IMR-90 (cell line): Measurements from ENCODE around the gene OR2H2. TPM values are rescaled to one million over a fixed set of nuclear protein-coding genes. Genes with fewer than 3 reads are reported as not detected.

Experiments
- ATAC-seq: fragments of 200-7000 bp; cut with Tn5 transposase; 2 replicates; pipeline ENCODE4 v1.9.1; 2020; ENCODE audit warnings: low read depth, mild to moderate bottlenecking, moderate library complexity
- BruUV-seq: library from RNA; stranded (reverse); fragments of 400-500 nt; replicated peaks from 2 replicates; lab custom pipeline; 2021; lab: Mats Ljungman, UMichigan
- CTCF ChIA-PET: fragments of 300-600 bp; formaldehyde crosslinking; extraction: SDS; loops from one replicate; lab custom pipeline; 2021; ENCODE audit warnings: antibody characterized with exemption; lab: Yijun Ruan, JAX
- POLR2A ChIA-PET: fragments of 300-600 bp; sonication (Branson Sonifier 250); formaldehyde crosslinking; loops from one replicate; lab custom pipeline; 2022; ENCODE audit warnings: antibody characterized with exemption; ENCODE audit not compliant: unreplicated experiment; lab: Charles Lee
- DNase-seq: peaks from one replicate; pipeline ENCODE4 v3.0.0; 2013
- H2AFZ ChIP-seq: replicated peaks from 2 replicates; pipeline ENCODE3; 2013; ENCODE audit warnings: low read length, mild to moderate bottlenecking; ENCODE audit not compliant: poor library complexity
- H2AK5ac ChIP-seq: 2 replicates; pipeline ENCODE4 v1.6.1; 2013; ENCODE audit warnings: low read depth, low read length, inconsistent platforms
- H2AK9ac ChIP-seq: replicated peaks from 2 replicates; pipeline ENCODE3; 2013; ENCODE audit warnings: mild to moderate bottlenecking, low read depth, low read length, moderate library complexity; ENCODE audit not compliant: poor library complexity
- H2BK120ac ChIP-seq: 2 replicates; pipeline ENCODE4 v1.6.1; 2013; ENCODE audit warnings: low read depth, low read length, inconsistent platforms
- H2BK15ac ChIP-seq: 3 replicates; pipeline ENCODE4 v1.6.1; 2013; ENCODE audit warnings: low read depth, low read length, inconsistent platforms
- H2BK20ac ChIP-seq: 2 replicates; pipeline ENCODE4 v1.6.1; 2013; ENCODE audit warnings: low read depth, mild to moderate bottlenecking, inconsistent platforms, low read length, moderate library complexity
- H2BK5ac ChIP-seq: 2 replicates; pipeline ENCODE4 v1.6.1; 2013; ENCODE audit warnings: mild to moderate bottlenecking, low read depth, low read length, inconsistent platforms; ENCODE audit not compliant: poor library complexity, severe bottlenecking
- H3K14ac ChIP-seq: replicated peaks from 2 replicates; pipeline ENCODE4 v1.6.1; 2013; ENCODE audit warnings: low read depth, low read length, inconsistent platforms
- H3K18ac ChIP-seq: 2 replicates; pipeline ENCODE4 v1.6.1; 2013; ENCODE audit warnings: low read depth, low read length, control low read depth
- H3K23ac ChIP-seq: 2 replicates; pipeline ENCODE4 v1.6.1; 2013; ENCODE audit warnings: low read depth, low read length, inconsistent platforms
- H3K27ac ChIP-seq: 2 replicates; pipeline ENCODE4 v1.5.1; 2013; ENCODE audit warnings: mild to moderate bottlenecking, control low read depth, low read length; ENCODE audit not compliant: insufficient read depth
- H3K27me3 ChIP-seq: 2 replicates; pipeline ENCODE4 v1.6.1; 2013; ENCODE audit warnings: low read length; ENCODE audit not compliant: control insufficient read depth, insufficient read depth
- H3K36me3 ChIP-seq: 2 replicates; pipeline ENCODE4 v1.6.1; 2013; ENCODE audit warnings: low read length, mixed read lengths; ENCODE audit not compliant: control insufficient read depth, insufficient read depth
- H3K4ac ChIP-seq: 2 replicates; pipeline ENCODE4 v1.6.1; 2013; ENCODE audit warnings: low read depth, low read length, inconsistent platforms
- H3K4me1 ChIP-seq: 2 replicates; pipeline ENCODE4 v1.6.1; 2013; ENCODE audit warnings: low read length, mixed read lengths; ENCODE audit not compliant: control insufficient read depth, insufficient read depth
- H3K4me2 ChIP-seq: 2 replicates; pipeline ENCODE4 v1.6.1; 2013; ENCODE audit warnings: low read depth, mild to moderate bottlenecking, control low read depth, low read length, moderate library complexity
- H3K4me3 ChIP-seq: 2 replicates; pipeline ENCODE4 v1.5.1; 2013; ENCODE audit warnings: low read depth, mild to moderate bottlenecking, control low read depth, low read length, moderate library complexity; ENCODE audit not compliant: insufficient read depth
- H3K56ac ChIP-seq: 2 replicates; pipeline ENCODE4 v1.6.1; 2013; ENCODE audit warnings: low read length, inconsistent platforms; ENCODE audit not compliant: insufficient read depth; ENCODE audit errors: extremely low read depth
- H3K79me1 ChIP-seq, 2 experiments: 2 replicates each; pipeline ENCODE4 v1.6.1; 2013; ENCODE audit warnings: low read length in 2 of 2, inconsistent platforms in 1 of 2, low read depth in 1 of 2
- H3K9ac ChIP-seq: 2 replicates; pipeline ENCODE4 v1.6.1; 2013; ENCODE audit warnings: low read depth, low read length, control low read depth
- H3K9me1 ChIP-seq: 2 replicates; pipeline ENCODE4 v1.6.1; 2013; ENCODE audit warnings: low read length, inconsistent platforms; ENCODE audit not compliant: insufficient read depth
- H3K9me3 ChIP-seq: 2 replicates; pipeline ENCODE4 v1.6.1; 2013; ENCODE audit warnings: low read length; ENCODE audit not compliant: control insufficient read depth, insufficient read depth
- H4K20me1 ChIP-seq: 2 replicates; pipeline ENCODE4 v1.6.1; 2013; ENCODE audit warnings: low read length, inconsistent platforms; ENCODE audit not compliant: insufficient read depth
- H4K5ac ChIP-seq: 2 replicates; pipeline ENCODE4 v1.6.1; 2013; ENCODE audit warnings: mild to moderate bottlenecking, low read depth, low read length, control low read depth
- H4K8ac ChIP-seq, 2 experiments: 2 replicates each; pipeline ENCODE4 v1.6.1; 2013; ENCODE audit warnings: low read depth in 2 of 2, low read length in 2 of 2, control low read depth in 1 of 2, inconsistent platforms in 1 of 2
- H4K91ac ChIP-seq: 2 replicates; pipeline ENCODE4 v1.6.1; 2013; ENCODE audit warnings: low read depth, low read length, inconsistent platforms; ENCODE audit not compliant: insufficient read depth
- BHLHE40 ChIP-seq: fragments of 150-350 bp; IDR thresholded peaks from 2 replicates; pipeline ENCODE4 v1.6.1; 2016; ENCODE audit warnings: mild to moderate bottlenecking, low read depth, low read length
- CEBPB ChIP-seq: IDR thresholded peaks from 2 replicates; pipeline ENCODE4 v1.6.1; 2012; ENCODE audit warnings: low read depth, low read length, improper control_type of control experiment
- CTCF ChIP-seq: conservative IDR thresholded peaks from 2 replicates; pipeline ENCODE4 v1.5.1; 2012; ENCODE audit warnings: mild to moderate bottlenecking, low read depth, low read length, improper control_type of control experiment
- FOS ChIP-seq: fragments of 150-350 bp; IDR thresholded peaks from 2 replicates; pipeline ENCODE4 v1.6.1; 2016; ENCODE audit warnings: low read depth, low read length
- MAFK ChIP-seq: IDR thresholded peaks from 2 replicates; pipeline ENCODE4 v1.6.1; 2012; ENCODE audit warnings: low read depth, low read length, improper control_type of control experiment
- MAZ ChIP-seq: IDR thresholded peaks from 2 replicates; pipeline ENCODE4 v1.6.1; 2012; ENCODE audit warnings: low read depth, mild to moderate bottlenecking, low read length, improper control_type of control experiment, moderate library complexity, borderline replicate concordance
- MXI1 ChIP-seq: IDR thresholded peaks from 2 replicates; pipeline ENCODE4 v1.6.1; 2012; ENCODE audit warnings: low read depth, mild to moderate bottlenecking, low read length, moderate library complexity, borderline replicate concordance
- NFE2L2 ChIP-seq: fragments of 150-350 bp; IDR thresholded peaks from 2 replicates; pipeline ENCODE4 v1.6.1; 2016; ENCODE audit warnings: low read depth, mild to moderate bottlenecking, low read length
- POLR2A ChIP-seq: IDR thresholded peaks from 2 replicates; pipeline ENCODE4 v1.6.1; 2012; ENCODE audit warnings: mild to moderate bottlenecking, low read depth, low read length
- RAD21 ChIP-seq: IDR thresholded peaks from 2 replicates; pipeline ENCODE4 v1.6.1; 2012; ENCODE audit warnings: low read length, improper control_type of control experiment
- RCOR1 ChIP-seq: IDR thresholded peaks from 2 replicates; pipeline ENCODE4 v1.6.1; 2012; ENCODE audit warnings: mild to moderate bottlenecking, low read length, improper control_type of control experiment; ENCODE audit not compliant: insufficient replicate concordance
- RFX5 ChIP-seq: IDR thresholded peaks from 2 replicates; pipeline ENCODE4 v1.8.0; 2012; ENCODE audit warnings: low read depth, mild to moderate bottlenecking, low read length, moderate library complexity
- USF2 ChIP-seq: fragments of 150-350 bp; IDR thresholded peaks from 2 replicates; pipeline ENCODE4 v1.6.1; 2017; ENCODE audit warnings: mild to moderate bottlenecking, antibody characterized with exemption, low read length, low read depth
- WGBS, 2 experiments: methylation state at CpG; one replicate each; pipeline versions ENCODE4 v1.1.5 to v1.1.7; 2013; ENCODE audit warnings: missing lambda C conversion rate in 2 of 2; ENCODE audit not compliant: insufficient read length in 1 of 2; ENCODE audit errors: extremely low coverage in 2 of 2; 5-methylcytosine and 5-hydroxymethylcytosine counted together
- dilution Hi-C: fragments of 300-500 bp; cut with HindIII; formaldehyde crosslinking; loops from one replicate; pipeline ENCODE4 v1.14.3; 2018; ENCODE audit warnings: low sequenced_read_pairs; ENCODE audit not compliant: unreplicated experiment
- in situ Hi-C: fragments of 300-500 bp; cut with MboI; formaldehyde crosslinking; loops from 3 replicates; pipeline ENCODE4 v1.14.3; 2019; ENCODE audit warnings: low sequenced_read_pairs, inconsistent platforms, mixed read lengths
- intact Hi-C: fragments of 100-400 bp; cut with micrococcal nuclease; formaldehyde crosslinking; loops from 2 replicates; pipeline ENCODE4 v1.10.0; 2022
- polyA plus RNA-seq, 3 experiments: library from polyadenylated mRNA; depleted of rRNA; stranded (reverse); fragments of >200 nt; gene quantifications; 2 replicates each; pipeline ENCODE4 v1.2.3, GENCODE V29; 2012; ENCODE audit warnings: low replicate concordance in 1 of 3
- total RNA-seq: library from RNA; depleted of rRNA; stranded (reverse); fragments of >200 nt; gene quantifications from 2 replicates; pipeline ENCODE4 v1.2.3, GENCODE V29; 2012
- TF ChIP-seq, protein P1 (sequence below): fragments of 150-350 bp; IDR thresholded peaks from 2 replicates; pipeline ENCODE4 v1.6.1; 2016; ENCODE audit warnings: low read depth, mild to moderate bottlenecking, low read length, moderate library complexity, borderline replicate concordance

The OR2H2 gene
- total and polyA plus RNA-seq, 2 of the 4 experiments (the other 2 are of a cell fraction), result not detected

DNA sequence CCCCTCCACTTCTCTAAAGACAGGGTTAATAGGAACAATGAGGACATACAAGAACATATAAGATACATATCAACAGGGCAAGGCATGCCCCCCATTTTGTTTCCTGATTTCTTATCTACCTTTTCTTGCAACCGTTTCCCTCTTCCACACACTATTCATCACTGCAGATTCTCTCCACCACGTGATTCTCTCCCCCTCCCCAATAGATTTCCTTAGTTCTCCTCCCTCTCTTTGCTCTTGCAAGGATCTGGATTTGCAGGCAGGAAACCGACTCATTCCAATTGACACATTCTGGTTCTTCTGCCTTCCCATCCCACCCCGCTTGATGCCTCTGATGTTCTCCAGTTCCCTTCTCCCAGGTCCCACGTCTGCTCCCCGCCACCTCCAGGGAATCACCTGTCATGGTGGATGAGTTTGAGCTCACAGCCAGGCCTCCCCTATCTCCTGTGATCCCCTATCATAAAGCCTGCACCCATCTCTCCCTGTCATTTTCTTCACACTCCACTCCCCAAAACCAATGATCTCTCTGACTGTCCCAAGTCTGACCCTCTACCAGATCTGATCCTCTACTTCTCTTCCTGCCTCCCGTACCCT lies 40.5 kb downstream of the OR2H2 start:
- POLR2A ChIA-PET, result no interaction called here
- ATAC-seq (no peak), DNase-seq (no peak)
- no peak overlapping the region for H3K56ac ChIP-seq
- WGBS, 2 experiments, result 52% methylated on average over 5 of the region's 7 CpGs; no CpG with 5 or more reads in 1 of the 2 experiments
- peaks cover 11% of the 10 kb centered on the region for H3K9me1 ChIP-seq
- CTCF ChIA-PET, result interaction anchor here (2.3 kb wide), 1 partner anchor 11 kb away, joined by 5 read pairs; no protein-coding TSS in a partner anchor
- no peaks in the 10 kb centered on the region for H3K27me3 ChIP-seq
- no peak overlapping the region for H2AK5ac ChIP-seq
- intact Hi-C loops, result no loop called here
- H4K8ac ChIP-seq, result no peak overlapping the region
- no peak overlapping the region for H4K91ac ChIP-seq
- no TSS peak for BruUV-seq
- H2BK20ac ChIP-seq, result no peak overlapping the region
- H2AFZ ChIP-seq, result no peak overlapping the region
- peaks cover 7% of the 10 kb centered on the region for H3K4me1 ChIP-seq
- no peak overlapping the region for H3K4me3 ChIP-seq
- no peak overlapping the region; the same call in 1 of the 2 replicates for H3K4me2 ChIP-seq
- H4K20me1 ChIP-seq, result peaks cover 4% of the 10 kb centered on the region
- H3K14ac ChIP-seq, result no peak overlapping the region
- H2AK9ac ChIP-seq, result no peak overlapping the region
- no peak overlapping the region for H3K9ac ChIP-seq
- H3K36me3 ChIP-seq, result peaks cover 28% of the 10 kb centered on the region
- dilution Hi-C loops, result no loop called here
- H2BK5ac ChIP-seq, result no peak overlapping the region
- in situ Hi-C loops, result no loop called here
- no peak overlapping the region for H3K18ac ChIP-seq
- no peak overlapping the region for H4K5ac ChIP-seq
- no peak overlapping the region for H2BK15ac ChIP-seq
- no peak overlapping the region for H3K4ac ChIP-seq
- no peak overlapping the region for H3K27ac ChIP-seq
- H2BK120ac ChIP-seq, result no peak overlapping the region
- H3K79me1 ChIP-seq, result peaks cover 23 to 49% of the 10 kb centered on the region in 2 experiments
- TF ChIP-seq RCOR1, result no peak
- TF ChIP-seq, protein P1, sequence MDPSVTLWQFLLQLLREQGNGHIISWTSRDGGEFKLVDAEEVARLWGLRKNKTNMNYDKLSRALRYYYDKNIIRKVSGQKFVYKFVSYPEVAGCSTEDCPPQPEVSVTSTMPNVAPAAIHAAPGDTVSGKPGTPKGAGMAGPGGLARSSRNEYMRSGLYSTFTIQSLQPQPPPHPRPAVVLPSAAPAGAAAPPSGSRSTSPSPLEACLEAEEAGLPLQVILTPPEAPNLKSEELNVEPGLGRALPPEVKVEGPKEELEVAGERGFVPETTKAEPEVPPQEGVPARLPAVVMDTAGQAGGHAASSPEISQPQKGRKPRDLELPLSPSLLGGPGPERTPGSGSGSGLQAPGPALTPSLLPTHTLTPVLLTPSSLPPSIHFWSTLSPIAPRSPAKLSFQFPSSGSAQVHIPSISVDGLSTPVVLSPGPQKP, result no peak
- no peak for TF ChIP-seq BHLHE40
- no peak for TF ChIP-seq FOS
- TF ChIP-seq CTCF, result no peak
- TF ChIP-seq RFX5, result no peak
- no peak for TF ChIP-seq NFE2L2
- TF ChIP-seq POLR2A, result no peak
- no peak for TF ChIP-seq USF2
- no peak for TF ChIP-seq RAD21
- TF ChIP-seq MAFK, result no peak
- no peak for TF ChIP-seq MXI1
- TF ChIP-seq CEBPB, result no peak
- no peak for TF ChIP-seq MAZ
- no peaks in the 10 kb centered on the region for H3K9me3 ChIP-seq
- H3K23ac ChIP-seq, result no peak overlapping the region
